Smooth muscle cell (in vitro differentiated cells): ENCODE data around the gene RFX1. TPM values are rescaled to one million over a fixed set of nuclear protein-coding genes. Genes with fewer than 3 reads are reported as not detected.

ENCODE experiments used
- DNase-seq: peaks from one replicate; lab custom pipeline; 2025; ENCODE audit not compliant: unreplicated experiment; lab: John Stamatoyannopoulos, UW
- H2AFZ ChIP-seq: fragments of 200-600 bp; sonication (generic); 2 replicates; pipeline ENCODE4 v1.6.0; 2016; ENCODE audit warnings: antibody characterized with exemption, low read depth, mild to moderate bottlenecking
- H3F3A ChIP-seq: fragments of 200-600 bp; sonication (generic); 2 replicates; pipeline ENCODE4 v1.6.0; 2017; ENCODE audit warnings: antibody characterized with exemption, low read depth
- H3K27ac ChIP-seq: fragments of 200-600 bp; sonication (generic); 2 replicates; pipeline ENCODE4 v1.5.1; 2016; ENCODE audit warnings: low read depth, mild to moderate bottlenecking
- H3K27me3 ChIP-seq: fragments of 200-600 bp; sonication (generic); 2 replicates; pipeline ENCODE4 v1.6.1; 2016; ENCODE audit warnings: low read depth, mild to moderate bottlenecking
- H3K36me3 ChIP-seq: fragments of 200-600 bp; sonication (generic); 2 replicates; pipeline ENCODE4 v1.5.1; 2016; ENCODE audit warnings: low read depth
- H3K4me1 ChIP-seq: fragments of 200-600 bp; sonication (generic); 2 replicates; pipeline ENCODE4 v1.5.1; 2016; ENCODE audit warnings: low read depth
- H3K4me2 ChIP-seq: fragments of 200-600 bp; sonication (generic); 2 replicates; pipeline ENCODE4 v1.6.0; 2016; ENCODE audit warnings: mild to moderate bottlenecking
- H3K4me3 ChIP-seq: fragments of 200-600 bp; sonication (generic); 2 replicates; pipeline ENCODE4 v1.5.1; 2016; ENCODE audit warnings: mild to moderate bottlenecking
- H3K79me2 ChIP-seq: fragments of 200-600 bp; sonication (generic); 2 replicates; pipeline ENCODE4 v1.6.0; 2016; ENCODE audit warnings: low read depth, mild to moderate bottlenecking
- H3K9ac ChIP-seq: fragments of 200-600 bp; sonication (generic); 2 replicates; pipeline ENCODE4 v1.6.0; 2016; ENCODE audit warnings: low read depth
- H3K9me3 ChIP-seq: fragments of 200-600 bp; sonication (generic); replicated peaks from 2 replicates; pipeline ENCODE4 v1.5.1; 2016; ENCODE audit warnings: low read depth
- H4K20me1 ChIP-seq: fragments of 200-600 bp; sonication (generic); 2 replicates; pipeline ENCODE4 v1.6.0; 2016; ENCODE audit warnings: low read depth
- WGBS: methylation state at CpG from one replicate; pipeline ENCODE4 v1.1.7; 2016; ENCODE audit warnings: low lambda C conversion rate; 5-methylcytosine and 5-hydroxymethylcytosine counted together
- polyA plus RNA-seq: library from polyadenylated mRNA; unstranded; fragments of >200 nt; fragmentation: Nextera tagmentation; extraction: Ambion mirVana; gene quantifications from 2 replicates; pipeline ENCODE4 v1.2.1, GENCODE V29; 2016
- total RNA-seq: library from RNA; depleted of rRNA; stranded (reverse); fragments of >200 nt; gene quantifications from 2 replicates; pipeline ENCODE4 v1.2.3, GENCODE V29; 2014
- TF ChIP-seq, protein P1 (sequence below): fragments of 200-600 bp; sonication (generic); IDR thresholded peaks from 2 replicates; pipeline ENCODE4 v1.5.1; 2017; ENCODE audit warnings: borderline replicate concordance, mild to moderate bottlenecking, antibody characterized with exemption; ENCODE audit not compliant: insufficient read depth, poor library complexity, severe bottlenecking

Gene RFX1
- total and polyA plus RNA-seq, 2 experiments from 2014 or later, result 2.2 TPM

DNA sequence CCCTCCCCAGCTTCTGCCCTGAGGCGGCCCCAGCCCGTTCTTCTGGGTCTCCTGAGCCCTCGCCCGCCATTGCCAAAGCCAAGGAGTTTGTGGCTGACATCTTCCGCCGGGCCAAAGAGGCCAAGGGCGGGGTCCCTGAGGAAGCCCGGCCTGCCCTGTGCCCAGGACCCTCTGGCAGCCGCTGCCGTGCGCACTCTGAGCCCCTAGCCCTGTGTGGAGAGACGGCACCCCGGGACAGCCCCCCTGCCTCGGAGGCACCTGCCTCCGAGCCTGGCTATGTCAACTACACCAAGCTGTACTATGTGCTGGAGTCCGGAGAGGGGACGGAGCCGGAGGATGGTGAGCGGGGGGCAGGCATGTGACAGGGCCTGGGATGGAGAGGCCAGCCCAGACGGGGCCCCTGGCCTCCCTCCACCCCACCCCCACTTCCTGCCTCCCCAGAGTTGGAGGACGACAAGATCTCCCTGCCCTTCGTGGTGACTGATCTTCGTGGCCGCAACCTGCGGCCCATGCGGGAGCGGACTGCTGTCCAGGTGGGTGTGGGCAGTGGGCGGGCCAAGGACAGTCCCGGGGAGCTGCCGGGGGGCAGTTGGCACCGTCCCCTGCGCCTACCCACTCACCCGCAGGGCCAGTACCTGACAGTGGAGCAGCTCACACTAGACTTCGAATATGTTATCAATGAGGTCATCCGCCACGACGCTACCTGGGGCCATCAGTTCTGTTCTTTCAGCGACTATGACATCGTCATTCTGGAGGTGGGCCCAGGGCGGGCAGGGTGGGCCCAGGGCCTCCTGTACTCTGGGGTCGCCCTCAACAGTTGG, 46.8 kb downstream of the RFX1 start:
- no peak for DNase-seq
- TF ChIP-seq, protein P1, sequence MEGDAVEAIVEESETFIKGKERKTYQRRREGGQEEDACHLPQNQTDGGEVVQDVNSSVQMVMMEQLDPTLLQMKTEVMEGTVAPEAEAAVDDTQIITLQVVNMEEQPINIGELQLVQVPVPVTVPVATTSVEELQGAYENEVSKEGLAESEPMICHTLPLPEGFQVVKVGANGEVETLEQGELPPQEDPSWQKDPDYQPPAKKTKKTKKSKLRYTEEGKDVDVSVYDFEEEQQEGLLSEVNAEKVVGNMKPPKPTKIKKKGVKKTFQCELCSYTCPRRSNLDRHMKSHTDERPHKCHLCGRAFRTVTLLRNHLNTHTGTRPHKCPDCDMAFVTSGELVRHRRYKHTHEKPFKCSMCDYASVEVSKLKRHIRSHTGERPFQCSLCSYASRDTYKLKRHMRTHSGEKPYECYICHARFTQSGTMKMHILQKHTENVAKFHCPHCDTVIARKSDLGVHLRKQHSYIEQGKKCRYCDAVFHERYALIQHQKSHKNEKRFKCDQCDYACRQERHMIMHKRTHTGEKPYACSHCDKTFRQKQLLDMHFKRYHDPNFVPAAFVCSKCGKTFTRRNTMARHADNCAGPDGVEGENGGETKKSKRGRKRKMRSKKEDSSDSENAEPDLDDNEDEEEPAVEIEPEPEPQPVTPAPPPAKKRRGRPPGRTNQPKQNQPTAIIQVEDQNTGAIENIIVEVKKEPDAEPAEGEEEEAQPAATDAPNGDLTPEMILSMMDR, result no peak
- H3K9ac ChIP-seq, result no peak overlapping the region
- no peaks in the 10 kb centered on the region for H3K79me2 ChIP-seq
- peaks cover 13% of the 10 kb centered on the region for H3K4me1 ChIP-seq
- no peaks in the 10 kb centered on the region for H4K20me1 ChIP-seq
- no peaks in the 10 kb centered on the region for H3K9me3 ChIP-seq
- H3F3A ChIP-seq, result peaks cover 2% of the 10 kb centered on the region
- H3K27me3 ChIP-seq, result no peaks in the 10 kb centered on the region
- H3K36me3 ChIP-seq, result no peaks in the 10 kb centered on the region
- H3K4me3 ChIP-seq, result no peak overlapping the region
- H2AFZ ChIP-seq, result no peak overlapping the region
- 96% methylated on average over 28 of the region's 41 CpGs for WGBS
- no peak overlapping the region for H3K4me2 ChIP-seq
- H3K27ac ChIP-seq, result no peak overlapping the region

DNA sequence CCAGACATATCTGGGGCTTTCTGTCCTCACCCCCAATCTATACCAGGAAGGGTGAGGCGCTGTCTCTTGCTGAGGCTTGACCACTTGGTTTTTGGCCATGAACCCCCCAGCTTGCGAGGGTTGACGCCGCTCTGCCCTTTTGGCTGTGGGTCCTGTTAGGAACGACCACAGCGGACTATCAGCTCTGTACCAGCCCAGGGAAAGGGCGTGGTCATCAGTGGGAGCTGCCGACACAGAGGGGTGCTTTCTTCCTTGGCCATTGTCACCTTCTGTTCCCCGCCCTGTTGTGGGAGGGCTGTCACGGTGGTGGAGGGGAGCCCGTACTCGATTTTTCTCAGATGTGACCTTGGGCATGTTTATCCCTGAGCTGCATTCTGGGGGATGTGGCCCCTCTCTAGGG, 48.1 kb downstream of the RFX1 start:
- H3K4me2 ChIP-seq, result no peak overlapping the region
- H3K9me3 ChIP-seq, result no peaks in the 10 kb centered on the region
- no peak overlapping the region for H3K27ac ChIP-seq
- H2AFZ ChIP-seq, result no peak overlapping the region
- H3K79me2 ChIP-seq, result peaks cover 9% of the 10 kb centered on the region
- H3F3A ChIP-seq, result no peaks in the 10 kb centered on the region
- 93% methylated on average over 12 of the region's 12 CpGs for WGBS
- no peak overlapping the region for H3K4me3 ChIP-seq
- H3K4me1 ChIP-seq, result peaks cover 21% of the 10 kb centered on the region
- no peaks in the 10 kb centered on the region for H4K20me1 ChIP-seq
- no peaks in the 10 kb centered on the region for H3K36me3 ChIP-seq
- TF ChIP-seq, protein P1, result no peak
- no peak for DNase-seq
- no peaks in the 10 kb centered on the region for H3K27me3 ChIP-seq
- H3K9ac ChIP-seq, result no peak overlapping the region

DNA sequence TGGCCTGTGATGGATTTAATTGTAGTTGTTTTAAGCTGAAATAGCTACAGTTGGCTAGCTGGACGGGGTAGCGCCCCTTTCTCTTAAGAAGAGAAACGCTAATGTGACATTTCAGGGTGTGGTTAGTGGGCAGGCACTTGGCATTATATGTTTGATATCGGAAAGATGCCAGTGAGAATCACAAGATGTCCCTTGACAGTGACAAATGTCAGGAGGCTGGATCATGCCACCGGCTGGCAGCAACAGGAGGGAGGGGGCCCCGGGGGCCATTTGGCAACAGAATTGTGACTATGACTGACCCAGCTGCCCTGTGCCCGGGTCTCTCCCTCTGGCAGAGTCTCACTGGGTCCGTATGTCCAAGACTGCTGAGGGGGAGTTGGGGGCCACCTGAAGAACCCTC, 49.1 kb downstream of the RFX1 start:
- Histone ChIP-seq H3K79me2 (peaks cover 15% of the 10 kb centered on the region), H3K36me3 (no peaks in the 10 kb centered on the region), H3F3A (no peaks in the 10 kb centered on the region), H3K27me3 (no peaks in the 10 kb centered on the region), H2AFZ (no peak overlapping the region), H3K9me3 (no peaks in the 10 kb centered on the region), H3K27ac (no peak overlapping the region), H3K9ac (no peak overlapping the region), H3K4me2 (no peak overlapping the region), H3K4me1 (peaks cover 14% of the 10 kb centered on the region), H3K4me3 (no peak overlapping the region), H4K20me1 (no peaks in the 10 kb centered on the region)
- 95% methylated on average over 8 of the region's 8 CpGs for WGBS
- no peak for DNase-seq
- TF ChIP-seq, protein P1, result no peak

DNA sequence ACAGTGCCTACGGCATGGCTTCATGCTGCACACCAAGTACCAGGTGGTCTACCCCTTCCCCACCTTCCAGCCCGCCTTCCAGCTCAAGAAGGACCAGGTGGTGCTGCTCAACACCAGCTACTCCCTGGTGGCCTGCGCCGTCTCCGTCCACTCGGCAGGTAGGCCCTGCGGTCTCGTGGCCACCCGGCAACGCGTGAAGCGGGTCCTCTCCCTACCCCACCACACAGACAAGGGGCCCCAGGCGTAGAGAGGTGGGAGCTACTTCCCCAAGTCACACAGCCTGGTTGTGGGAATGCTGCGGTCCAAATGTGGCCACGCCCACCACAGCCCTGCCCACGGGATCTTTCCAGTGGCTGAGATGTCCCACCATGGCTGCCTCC, 49.8 kb downstream of the RFX1 start:
- no peak for DNase-seq
- H3K27me3 ChIP-seq, result no peaks in the 10 kb centered on the region
- TF ChIP-seq, protein P1, result no peak
- no peaks in the 10 kb centered on the region for H4K20me1 ChIP-seq
- no peaks in the 10 kb centered on the region for H3F3A ChIP-seq
- no peak overlapping the region for H3K4me3 ChIP-seq
- H3K79me2 ChIP-seq, result peaks cover 15% of the 10 kb centered on the region
- 97% methylated on average over 16 of the region's 16 CpGs for WGBS
- peaks cover 9% of the 10 kb centered on the region for H3K4me1 ChIP-seq
- H3K9me3 ChIP-seq, result no peaks in the 10 kb centered on the region
- no peaks in the 10 kb centered on the region for H3K36me3 ChIP-seq
- no peak overlapping the region for H3K4me2 ChIP-seq
- no peak overlapping the region for H3K27ac ChIP-seq
- H3K9ac ChIP-seq, result no peak overlapping the region
- no peak overlapping the region for H2AFZ ChIP-seq
